ENCODE results near the gene COL19A1. TPM values are rescaled to one million over a fixed set of nuclear protein-coding genes. Genes with fewer than 3 reads are reported as not detected.

COL19A1 gene
- total and polyA plus RNA-seq, 2 of the 13 experiments (the other 11 are each of a cell fraction or from before 2014, with no cell fraction given) = not detected

- DNase-seq (ENCODE audit: low spot score) (no peak), ATAC-seq (no peak), FAIRE-seq (no peak)
- Histone ChIP-seq H3K79me2 (ENCODE audit: insufficient read depth, low read length) (no peaks in the 10 kb centered on the region), H2AFZ (ENCODE audit: low read length) (no peak overlapping the region), H3K27ac (ENCODE audit: extremely low read length, insufficient read depth, low read length) (no peak overlapping the region), H4K20me1 (ENCODE audit: insufficient read depth, low read length) (no peaks in the 10 kb centered on the region), H3K4me2 (ENCODE audit: low read depth, low read length) (no peak overlapping the region), H3K36me3 (replicated peaks in 1 of 2; ENCODE audit: control insufficient read depth in 1 of 2, insufficient read depth in 2 of 2, low read length in 2 of 2) (no peaks in the 10 kb centered on the region), H3K4me3 (replicated peaks in 1 of 3; ENCODE audit: insufficient read depth in 1 of 3, low read depth in 2 of 3, low read length in 3 of 3) (no peak overlapping the region), H3K9ac (ENCODE audit: insufficient read depth, low read depth, low read length) (no peak overlapping the region), H3K4me1 (ENCODE audit: insufficient read depth, low read length) (no peaks in the 10 kb centered on the region), H3K9me3 (ENCODE audit: low read length) (no peaks in the 10 kb centered on the region), H3K27me3 (ENCODE audit: control insufficient read depth in 1 of 2, insufficient read depth in 2 of 2, low read length in 2 of 2) (no peaks in the 10 kb centered on the region)
- CTCF ChIA-PET (ENCODE audit: low intra/inter-chr PET ratio, low total read pairs) = no interaction called here
- no peak for TF ChIP-seq HNRNPL (IDR thresholded peaks at IDR 0.05; ENCODE audit: low read depth, low read length)
- TF ChIP-seq ZKSCAN5 (CRISPR knock-in tag; IDR thresholded peaks at IDR 0.05) = no peak
- no peak for TF ChIP-seq SMC3 (IDR thresholded peaks at IDR 0.05; ENCODE audit: low read length)
- no peak for TF ChIP-seq FOXP1 (IDR thresholded peaks at IDR 0.05)
- TF ChIP-seq FOXP1 (CRISPR knock-in tag; IDR thresholded peaks at IDR 0.05) = no peak
- no peak for TF ChIP-seq SCMH1 (CRISPR knock-in tag; IDR thresholded peaks at IDR 0.05; ENCODE audit: borderline replicate concordance)
- TF ChIP-seq KAT8 (CRISPR knock-in tag; IDR thresholded peaks at IDR 0.05) = no peak
- no peak for TF ChIP-seq KLF16 (CRISPR knock-in tag; IDR thresholded peaks at IDR 0.05)
- TF ChIP-seq HMG20A (CRISPR knock-in tag; IDR thresholded peaks at IDR 0.05; ENCODE audit: borderline replicate concordance) = no peak
- no peak for TF ChIP-seq EED (CRISPR knock-in tag; IDR thresholded peaks at IDR 0.05)
- TF ChIP-seq YY1 (IDR thresholded peaks at IDR 0.05; ENCODE audit: insufficient read depth, insufficient replicate concordance, low read depth, low read length) = no peak
- no peak for TF ChIP-seq ZXDC (CRISPR knock-in tag; IDR thresholded peaks at IDR 0.05)
- TF ChIP-seq SP4 (CRISPR knock-in tag; IDR thresholded peaks at IDR 0.05) = no peak
- no peak for TF ChIP-seq KDM4B (CRISPR knock-in tag; IDR thresholded peaks at IDR 0.05)
- no TSS peak for BruUV-seq (replicated peaks)
- intact Hi-C loops (cut with micrococcal nuclease; ENCODE audit: unreplicated experiment) = no loop called here
- WGBS (ENCODE audit: low lambda C conversion rate) = 0% methylated on average over 1 of the region's 1 CpG
- POLR2A ChIA-PET = no interaction called here
- in situ Hi-C loops (cut with HindIII; ENCODE audit: extremely low pct_ligation_motif_present, low pct_unique_long_range_greater_than_20kb) = no loop called here
These were observed 392.1 kb downstream of the COL19A1 start for GRCh38 chr6:70258483-70258882.

Small RNA genes lying within 50 kb of the gene (small RNA-seq; reads per million reads assigned to genes)
- 0 reads per million in 3 experiments for gene RPL37P15 (ENCODE audit: insufficient read depth in 2 of 3, insufficient read length in 3 of 3, low read depth in 2 of 3, low replicate concordance in 1 of 3)

Other genes with a start within 250 kb of the COL19A1 start
- 12.7 and 21.5 TPM in 2 replicates for gene LMBRD1, start 69.5 kb upstream of the COL19A1 start, total RNA-seq (2016; rRNA removed; fragmentation: Illumina TruSeq; extraction: Trizol)
- gene LMBRD1, start 69.5 kb upstream of the COL19A1 start, polyA plus RNA-seq (2011; rRNA removed) = 17.2 and 18.9 TPM in 2 replicates